ENCODE measurements around the gene LMF1.

The LMF1 gene

DNA sequence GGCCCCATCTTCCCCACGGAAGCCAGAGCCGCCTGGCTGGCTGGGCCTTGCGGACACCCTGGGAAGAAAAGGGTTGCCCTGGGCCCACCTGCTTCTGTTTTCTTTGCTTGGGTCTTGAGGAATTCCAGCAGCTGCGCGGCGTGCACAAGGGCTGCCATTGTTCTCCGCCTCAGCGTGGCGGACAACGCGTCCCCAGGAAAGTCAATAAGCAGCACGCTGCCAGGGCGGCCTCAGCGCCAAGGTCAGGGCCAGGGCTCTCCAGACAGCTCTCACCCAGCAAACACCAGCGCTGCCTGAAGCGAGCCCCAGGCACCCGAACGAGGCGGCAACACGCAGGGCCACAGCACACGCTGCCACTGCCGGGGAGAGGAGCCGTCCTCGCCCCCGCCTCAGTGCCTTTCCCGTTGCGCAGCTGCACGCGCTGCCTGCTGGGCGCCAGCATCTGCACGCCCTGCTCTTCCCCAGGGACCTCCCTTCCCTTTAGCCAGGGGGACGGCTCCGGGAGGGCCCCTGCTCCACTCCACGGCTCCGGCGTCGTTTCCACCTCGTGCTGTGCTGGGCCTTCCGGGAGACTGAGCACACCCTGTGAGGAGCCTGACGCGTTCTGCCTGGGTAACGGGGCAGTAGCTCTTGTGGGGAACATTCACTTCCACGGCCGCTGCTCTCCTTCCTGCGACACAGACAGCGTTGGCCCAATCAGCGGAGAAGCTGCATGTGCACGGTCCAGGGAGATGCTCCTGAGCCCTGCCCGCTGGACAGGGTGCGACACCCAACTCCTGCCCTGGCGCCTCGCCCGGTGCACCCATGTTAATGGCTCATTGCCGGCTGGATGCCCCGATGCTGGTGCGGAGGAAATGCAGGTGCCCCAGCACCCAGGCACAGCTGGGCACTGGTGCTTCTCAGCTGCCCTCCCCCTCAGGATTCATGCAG is 57.8 kb downstream of the LMF1 start:
- DNase-seq (ENCODE audit: low read depth in 2 of 2) = no peak

DNA sequence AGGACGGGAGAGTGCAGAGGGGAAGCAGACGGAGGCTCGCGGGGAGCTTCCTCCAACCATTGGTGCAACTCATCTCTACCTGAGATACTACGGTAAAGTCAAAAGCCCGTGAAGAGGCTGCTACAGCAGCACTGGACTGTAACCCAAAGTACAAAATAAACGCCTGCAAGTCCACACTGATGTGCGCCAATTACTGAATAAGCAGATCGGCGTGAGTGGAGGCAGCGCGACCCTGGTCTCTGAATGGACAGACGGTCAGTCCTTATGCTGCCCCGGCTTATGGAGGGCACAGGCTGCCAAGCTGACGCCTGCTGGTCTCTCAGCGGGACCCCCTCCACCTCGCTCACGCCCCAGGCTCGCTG is 58.5 kb downstream of the LMF1 start:
- no peak for DNase-seq (ENCODE audit: low read depth in 2 of 2)

DNA sequence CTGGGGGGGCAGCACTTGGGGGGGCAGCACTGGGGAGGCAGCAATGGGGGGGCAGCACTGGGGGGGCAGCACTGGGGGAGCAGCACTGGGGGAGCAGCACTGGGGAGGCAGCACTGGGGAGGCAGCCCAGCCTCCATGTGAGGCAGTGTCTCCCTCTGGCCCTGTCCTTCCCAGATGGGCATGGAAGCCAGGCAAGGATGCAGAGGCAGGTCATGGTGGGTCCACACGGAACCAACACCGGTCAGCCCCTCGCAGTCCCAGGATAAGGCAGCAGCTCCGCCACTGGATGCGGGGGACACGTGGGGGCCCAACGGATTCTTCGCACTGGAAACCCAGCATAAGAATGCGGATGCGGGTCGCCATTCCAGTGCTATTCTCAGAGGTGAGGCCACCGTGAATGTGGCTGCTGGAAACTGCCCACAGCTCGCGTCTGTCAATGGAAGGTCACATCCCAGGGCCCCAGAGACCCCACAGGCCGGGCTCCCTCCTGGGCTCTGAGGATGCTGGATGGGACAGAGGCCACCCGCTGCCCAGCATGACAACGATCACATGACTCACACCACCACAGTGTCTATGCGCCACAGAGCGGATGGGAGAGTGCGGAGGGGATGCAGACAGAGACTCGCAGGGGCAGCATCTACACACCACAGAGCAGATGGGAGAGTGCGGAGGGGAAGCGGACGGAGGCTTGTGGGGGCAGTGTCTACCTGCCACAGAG is 59.0 kb downstream of the LMF1 start:
- DNase-seq (ENCODE audit: low read depth in 2 of 2) = no peak

DNA sequence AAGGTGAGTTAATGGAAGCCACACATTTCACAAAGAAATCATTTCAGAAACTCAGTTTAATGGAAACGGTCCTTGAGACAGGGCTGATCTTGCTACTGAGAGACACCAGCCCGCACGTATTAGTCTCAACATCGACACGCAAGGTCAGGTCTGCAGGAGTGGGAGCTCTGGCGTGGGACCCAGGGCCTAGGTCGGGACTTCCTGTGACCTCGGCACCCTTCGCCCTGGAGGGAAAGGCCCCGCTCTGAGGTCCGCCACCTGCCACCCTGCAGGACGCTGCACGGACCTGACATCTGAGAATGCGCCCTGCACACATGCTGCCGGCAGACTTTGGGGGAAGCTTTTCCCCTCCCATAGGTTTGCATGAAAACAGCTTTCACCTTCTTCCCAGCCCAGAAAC is 59.7 kb downstream of the LMF1 start:
- DNase-seq (ENCODE audit: low read depth in 2 of 2) = no peak

DNA sequence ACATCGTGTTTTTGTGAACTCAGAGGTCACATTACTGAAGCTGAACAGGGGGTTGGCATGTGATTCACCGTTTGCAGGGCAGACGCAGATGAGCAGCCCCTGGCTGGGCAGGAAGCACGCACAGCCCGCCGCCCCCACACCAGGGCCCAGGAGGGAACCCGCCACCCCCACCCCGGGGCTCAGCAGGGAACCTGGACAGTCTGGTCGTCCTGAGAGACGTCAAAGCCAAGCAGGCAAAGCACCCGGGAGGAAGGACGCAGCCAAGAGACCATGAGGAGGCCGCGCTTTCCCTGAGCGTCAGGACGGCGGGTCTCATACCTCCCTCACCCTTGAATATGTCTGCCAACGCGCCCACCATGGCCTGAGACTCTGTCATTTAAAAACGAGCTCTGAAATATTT is 60.6 kb downstream of the LMF1 start:
- DNase-seq (ENCODE audit: low read depth in 2 of 2) = no peak

DNA sequence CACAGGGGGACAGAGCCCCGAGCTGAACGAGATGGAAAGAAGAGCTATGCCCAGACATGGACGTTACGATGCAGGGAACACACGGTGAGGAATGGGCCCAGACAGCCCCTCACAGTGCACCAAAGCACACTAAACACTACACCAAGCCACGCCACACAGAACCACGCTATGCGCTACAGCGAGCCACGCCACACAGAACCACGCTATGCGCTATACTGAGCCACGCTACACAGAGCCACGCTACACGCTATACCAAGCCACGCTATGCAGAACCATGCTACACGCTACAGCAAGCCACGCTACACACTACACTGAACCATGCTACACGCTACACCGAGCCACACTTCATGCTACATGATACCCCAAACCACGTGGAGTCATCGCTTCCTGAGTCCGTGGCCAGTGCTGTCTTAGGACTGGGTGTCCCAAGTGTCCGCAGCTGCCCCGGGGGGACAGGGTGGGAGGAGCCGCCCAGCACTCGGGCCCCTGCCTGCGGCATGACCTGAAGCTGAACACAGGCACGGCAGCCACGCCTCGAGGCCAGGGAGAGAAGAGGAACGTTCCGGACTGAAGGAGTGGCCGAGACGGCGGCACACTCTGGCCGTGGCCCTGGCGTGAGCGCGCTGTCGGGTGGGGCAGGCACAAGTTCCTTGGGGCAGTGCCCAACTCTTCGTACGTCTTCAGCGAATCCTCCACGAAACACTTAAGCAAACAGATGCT is 61.3 kb downstream of the LMF1 start:
- DNase-seq (ENCODE audit: low read depth in 2 of 2) = no peak

DNA sequence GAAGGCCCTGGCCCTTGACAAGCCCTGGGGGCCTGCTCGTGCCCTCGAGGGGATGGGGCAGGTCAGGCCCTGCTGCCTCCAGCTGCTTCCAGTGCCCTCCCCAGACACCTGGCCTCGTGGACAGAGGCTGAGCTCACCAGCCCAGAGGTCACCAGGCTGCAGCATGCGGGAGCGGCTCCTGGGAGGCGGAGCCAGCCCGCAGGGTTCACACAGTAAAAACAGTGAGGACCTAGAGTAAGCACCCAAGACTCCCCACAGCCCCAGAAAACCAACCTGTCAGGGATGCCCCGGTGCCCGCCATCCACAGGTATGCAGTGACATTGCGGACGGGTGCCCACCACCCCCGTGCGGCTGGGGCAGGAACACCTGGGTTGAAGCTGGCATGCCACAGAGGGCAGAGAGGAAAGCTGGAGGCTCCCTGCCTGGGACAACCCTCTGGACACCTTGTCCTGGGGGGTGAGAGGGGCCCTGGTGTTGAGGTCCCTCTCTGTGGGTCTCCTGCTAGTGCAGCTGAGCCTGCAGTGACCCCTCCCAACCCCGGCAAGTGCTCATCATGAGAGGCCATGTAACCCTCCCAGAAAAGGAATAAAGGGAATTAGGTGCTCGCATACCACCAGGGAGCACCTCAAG is 62.1 kb downstream of the LMF1 start:
- DNase-seq (ENCODE audit: low read depth in 2 of 2) = no peak

DNA sequence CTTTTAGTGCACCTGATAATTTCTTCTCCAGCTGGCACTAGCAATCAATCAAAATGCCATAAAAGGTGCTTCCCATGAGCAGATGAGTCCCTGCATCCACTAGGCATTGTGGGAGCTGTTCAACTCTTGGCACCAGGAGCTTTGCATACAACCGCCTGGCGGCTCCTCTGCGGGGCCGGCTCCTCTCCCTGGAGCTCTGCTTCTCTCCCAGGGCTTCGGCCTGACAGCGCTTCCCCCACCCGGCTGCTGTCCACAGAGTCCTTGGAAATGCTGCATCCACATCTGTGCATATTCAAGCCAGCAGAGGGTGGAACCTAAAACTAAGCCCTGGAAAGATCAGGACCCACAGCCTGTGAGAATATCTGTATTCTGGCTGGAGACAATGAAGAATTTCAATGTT is 62.9 kb downstream of the LMF1 start:
- DNase-seq (ENCODE audit: low read depth in 2 of 2) = no peak

DNA sequence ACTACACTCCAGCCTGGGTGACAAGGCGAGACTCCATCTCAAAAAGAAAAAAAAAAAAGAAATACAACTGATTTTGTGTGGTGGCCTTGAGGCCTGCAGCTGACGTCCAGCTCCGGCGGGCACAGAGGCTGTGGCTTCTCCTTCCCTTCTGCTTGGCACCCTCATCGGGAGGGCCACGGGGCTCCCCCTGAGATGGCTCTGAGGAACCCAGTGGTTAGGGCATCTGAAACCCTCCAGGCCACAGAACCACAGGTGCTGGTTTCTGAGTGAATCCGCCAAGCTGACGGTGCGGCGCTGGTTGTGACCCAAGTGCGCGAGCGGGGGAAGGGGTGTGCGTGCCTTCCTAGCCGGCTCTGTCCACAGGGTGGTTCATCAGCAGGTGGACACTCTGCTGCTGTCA is 63.4 kb downstream of the LMF1 start:
- DNase-seq (ENCODE audit: low read depth in 2 of 2) = no peak

DNA sequence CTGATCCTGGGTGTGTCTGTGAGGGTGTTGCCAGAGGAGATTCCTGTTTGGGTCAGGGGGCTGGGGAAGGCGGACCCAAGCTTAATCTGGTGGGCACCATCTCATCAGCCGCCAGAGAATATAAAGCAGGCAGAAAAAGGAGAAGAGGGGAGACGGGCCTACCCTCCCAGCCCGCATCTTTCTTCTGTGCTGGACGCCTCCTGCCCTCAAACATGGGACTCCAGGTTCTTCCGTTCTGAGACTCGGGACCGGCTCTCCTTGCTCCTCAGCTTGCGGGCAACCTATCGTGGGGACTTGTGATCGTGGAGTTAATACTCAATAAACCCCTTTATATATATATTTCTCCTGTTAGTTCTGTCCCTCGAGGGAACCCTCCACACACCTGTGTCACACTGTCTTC is 64.5 kb downstream of the LMF1 start:
- DNase-seq (ENCODE audit: low read depth in 2 of 2) = no peak

DNA sequence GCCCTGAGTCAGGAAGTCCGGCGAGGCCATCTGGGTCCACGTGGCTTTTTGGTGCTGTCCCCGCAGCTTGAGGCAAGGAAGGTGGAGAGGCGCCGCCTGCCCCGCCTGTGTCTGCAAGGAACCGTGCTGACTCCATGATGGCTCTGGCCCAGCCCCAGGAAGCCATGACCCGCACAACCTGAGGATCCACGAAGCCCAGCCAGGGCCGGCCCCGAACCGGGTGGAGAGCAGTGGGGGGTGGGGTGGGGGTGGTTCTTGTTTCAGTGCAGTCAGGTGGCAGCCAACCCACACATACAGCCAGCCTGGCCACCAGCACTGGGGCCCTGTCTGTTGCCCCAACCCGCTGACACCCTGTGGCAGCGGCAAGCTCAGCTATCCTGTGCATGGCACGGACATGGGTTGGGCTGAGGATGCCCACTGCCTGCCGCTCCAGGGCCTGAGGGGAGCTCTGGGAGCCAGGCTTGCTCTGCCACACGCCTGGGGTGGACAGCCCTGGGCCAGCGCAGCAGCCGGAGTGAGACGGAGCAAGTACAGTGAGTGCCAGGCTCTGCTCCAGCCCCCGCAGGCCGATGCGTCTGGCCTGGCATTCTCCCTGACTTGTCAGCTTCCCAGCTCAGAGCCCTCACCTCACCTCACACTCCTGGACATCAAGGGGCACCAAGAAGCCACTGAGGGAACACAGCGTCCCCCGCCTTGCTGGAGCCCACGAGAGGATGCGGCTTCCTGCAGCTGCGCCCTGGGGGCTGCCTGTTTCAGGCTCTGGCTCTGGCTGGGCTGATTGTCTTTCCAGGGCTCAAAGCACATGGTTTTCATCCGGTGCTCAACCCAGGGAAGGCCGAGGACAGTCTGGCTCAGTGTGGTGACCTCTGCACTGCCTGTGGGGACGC is 68.8 kb downstream of the LMF1 start:
- no peak for DNase-seq (ENCODE audit: low read depth in 2 of 2)

DNA sequence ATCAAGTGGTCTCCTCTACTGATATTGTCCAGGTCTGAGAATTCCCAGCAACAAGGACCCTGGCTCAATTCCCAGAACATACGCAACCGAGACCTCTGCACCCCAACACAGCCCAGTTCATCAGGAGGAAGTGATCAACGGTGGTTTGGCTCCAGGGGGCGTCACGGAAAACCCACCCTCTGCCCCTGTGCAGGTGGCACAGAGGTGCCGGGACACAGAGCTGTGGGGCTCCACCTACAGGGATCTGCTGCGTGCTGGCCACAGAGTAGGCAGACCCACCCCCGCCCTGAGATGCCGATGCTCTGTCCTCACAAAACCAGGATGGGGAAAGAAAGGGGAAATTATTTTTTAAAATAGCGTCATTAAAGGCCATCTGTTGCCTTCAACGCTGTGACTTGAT is 69.6 kb downstream of the LMF1 start:
- no peak for DNase-seq (ENCODE audit: low read depth in 2 of 2)

DNA sequence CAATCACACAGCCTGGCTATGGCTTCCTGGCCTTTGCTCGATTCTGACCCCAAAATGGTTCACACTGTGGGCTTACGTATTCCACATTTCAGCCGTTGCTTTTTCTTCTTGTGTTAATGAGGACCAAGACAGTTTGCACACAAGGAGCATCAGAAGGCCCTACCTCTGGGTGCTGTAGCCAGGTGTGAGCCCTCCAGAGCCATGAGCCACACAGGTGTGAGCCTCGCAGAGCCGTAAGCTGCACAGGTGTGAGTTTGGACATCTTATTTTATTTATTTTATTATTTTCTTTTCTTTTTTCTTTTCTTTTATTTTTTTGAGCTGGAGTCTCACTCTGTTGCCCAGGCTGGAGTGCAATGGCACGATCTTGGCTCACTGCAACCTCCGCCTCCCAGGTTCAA is 70.6 kb downstream of the LMF1 start:
- no peak for DNase-seq (ENCODE audit: low read depth in 2 of 2)

DNA sequence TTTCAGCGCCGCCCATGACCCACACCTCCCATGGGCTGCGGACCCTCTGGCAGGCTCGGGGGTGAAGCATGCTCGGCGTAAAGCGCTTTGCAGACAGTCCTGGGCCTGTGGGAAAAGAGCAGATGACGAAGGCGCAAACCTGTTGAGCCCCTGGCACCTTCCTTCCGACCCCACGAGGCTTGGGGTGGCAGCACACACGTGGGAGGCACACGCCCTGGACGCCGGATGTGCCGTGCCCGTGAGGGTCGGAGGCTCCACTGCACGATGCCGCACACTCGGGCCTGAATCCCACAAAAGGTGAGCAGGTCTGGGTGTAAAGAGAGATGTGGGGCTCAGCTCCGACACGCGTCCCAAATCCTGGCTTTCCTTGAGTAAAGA is 71.1 kb downstream of the LMF1 start:
- no peak for DNase-seq (ENCODE audit: low read depth in 2 of 2)

DNA sequence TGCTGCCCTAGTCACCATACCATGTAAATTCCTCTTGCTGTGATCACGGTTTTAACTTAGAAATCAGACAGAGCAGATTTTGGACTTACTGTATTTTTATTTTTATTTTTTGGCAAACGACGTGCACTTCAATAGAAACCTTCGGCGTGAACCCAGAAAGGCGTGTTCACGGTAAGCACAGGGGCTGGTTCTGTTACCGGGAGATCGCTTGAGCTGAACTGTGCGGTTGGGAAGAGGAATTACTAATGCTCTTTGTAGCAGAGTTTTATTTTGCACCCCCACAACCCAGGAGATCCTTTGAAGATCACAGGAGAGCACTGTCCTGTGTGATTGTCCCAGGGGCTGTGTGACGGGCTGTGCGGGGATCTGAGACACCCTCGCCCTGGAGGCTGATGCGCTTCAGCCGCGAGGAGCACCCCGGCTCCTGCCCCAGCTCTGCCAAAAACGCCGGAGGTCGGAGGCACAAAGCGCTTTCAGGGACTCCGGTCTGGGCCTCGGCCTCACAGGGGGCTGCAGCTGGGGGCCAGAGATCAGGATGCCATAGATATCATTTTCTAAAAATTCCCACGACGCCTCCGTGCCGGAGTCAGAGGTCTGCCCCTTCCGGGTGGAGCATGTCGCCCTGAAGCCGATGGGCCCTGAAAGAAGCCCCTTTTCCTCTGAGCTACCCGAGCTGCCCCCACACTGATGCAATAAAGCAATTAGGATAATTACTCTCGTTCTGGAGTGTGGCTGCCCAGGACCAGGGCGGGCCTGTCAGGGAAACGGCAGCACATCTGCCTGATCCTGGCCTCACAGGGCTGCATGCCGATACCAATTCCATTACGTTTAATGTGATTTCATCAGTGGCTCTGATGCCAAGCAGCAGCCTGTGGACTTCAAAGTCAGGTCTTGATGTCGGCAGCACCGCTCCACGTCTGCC is 71.8 kb downstream of the LMF1 start:
- DNase-seq (ENCODE audit: low read depth in 2 of 2) = no peak

DNA sequence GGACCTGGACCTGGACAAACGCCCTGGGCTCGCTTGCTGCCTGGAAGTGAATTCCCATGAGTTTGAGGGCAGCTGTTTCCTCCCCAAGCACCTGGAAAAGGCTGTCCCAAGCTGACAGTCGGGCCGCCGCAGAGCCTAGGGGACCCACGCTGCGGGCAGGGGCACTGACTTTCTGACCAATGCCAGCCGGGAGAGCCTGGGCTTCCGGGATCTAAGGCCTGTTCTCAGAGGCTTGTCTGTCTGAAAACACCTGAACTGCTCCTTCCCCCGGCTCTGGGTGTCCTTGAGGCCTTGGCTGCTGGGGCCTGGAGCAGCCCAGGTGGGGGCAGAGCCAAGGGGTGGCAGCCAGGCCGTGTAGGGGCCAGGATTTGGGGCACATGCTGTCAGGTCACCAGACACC is 72.6 kb downstream of the LMF1 start:
- no peak for DNase-seq (ENCODE audit: low read depth in 2 of 2)

DNA sequence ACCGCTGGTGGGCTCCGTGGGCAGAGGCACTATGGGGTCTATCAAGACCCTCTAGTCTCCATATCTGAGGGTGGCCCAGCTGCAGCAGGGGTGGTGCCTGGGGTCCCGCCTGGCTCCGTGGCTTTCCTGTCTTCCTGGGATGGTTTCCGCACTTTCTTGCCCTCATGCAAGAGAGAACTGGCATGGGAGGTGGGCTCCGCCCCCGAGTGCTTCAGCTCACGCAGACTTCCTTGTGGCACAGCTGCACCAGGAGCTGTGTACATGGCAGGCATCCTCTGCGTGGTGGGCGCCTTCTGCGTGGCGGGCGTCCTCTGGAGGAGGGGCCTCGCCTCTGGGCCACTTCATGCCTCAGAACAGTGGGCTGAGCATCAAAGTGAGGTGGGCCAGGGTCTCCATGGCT is 73.1 kb downstream of the LMF1 start:
- no peak for DNase-seq (ENCODE audit: low read depth in 2 of 2)

DNA sequence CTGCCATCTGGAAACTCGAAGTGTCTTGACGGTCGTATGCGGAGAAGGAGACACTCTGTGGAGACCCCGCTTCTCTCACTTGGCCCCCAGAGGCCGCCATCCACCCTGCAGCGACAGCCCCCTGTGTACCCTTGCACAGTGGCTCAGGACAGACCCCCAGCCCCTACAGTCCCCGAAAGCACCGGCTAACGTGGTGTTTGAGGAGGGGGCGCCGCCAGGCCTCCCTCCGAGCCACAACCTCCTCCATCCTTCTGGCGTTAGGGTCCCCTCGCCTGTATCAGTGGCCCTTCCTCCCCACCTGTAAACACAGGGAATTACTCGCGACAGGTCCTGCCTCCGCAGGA is 73.6 kb downstream of the LMF1 start:
- DNase-seq (ENCODE audit: low read depth in 2 of 2) = no peak

DNA sequence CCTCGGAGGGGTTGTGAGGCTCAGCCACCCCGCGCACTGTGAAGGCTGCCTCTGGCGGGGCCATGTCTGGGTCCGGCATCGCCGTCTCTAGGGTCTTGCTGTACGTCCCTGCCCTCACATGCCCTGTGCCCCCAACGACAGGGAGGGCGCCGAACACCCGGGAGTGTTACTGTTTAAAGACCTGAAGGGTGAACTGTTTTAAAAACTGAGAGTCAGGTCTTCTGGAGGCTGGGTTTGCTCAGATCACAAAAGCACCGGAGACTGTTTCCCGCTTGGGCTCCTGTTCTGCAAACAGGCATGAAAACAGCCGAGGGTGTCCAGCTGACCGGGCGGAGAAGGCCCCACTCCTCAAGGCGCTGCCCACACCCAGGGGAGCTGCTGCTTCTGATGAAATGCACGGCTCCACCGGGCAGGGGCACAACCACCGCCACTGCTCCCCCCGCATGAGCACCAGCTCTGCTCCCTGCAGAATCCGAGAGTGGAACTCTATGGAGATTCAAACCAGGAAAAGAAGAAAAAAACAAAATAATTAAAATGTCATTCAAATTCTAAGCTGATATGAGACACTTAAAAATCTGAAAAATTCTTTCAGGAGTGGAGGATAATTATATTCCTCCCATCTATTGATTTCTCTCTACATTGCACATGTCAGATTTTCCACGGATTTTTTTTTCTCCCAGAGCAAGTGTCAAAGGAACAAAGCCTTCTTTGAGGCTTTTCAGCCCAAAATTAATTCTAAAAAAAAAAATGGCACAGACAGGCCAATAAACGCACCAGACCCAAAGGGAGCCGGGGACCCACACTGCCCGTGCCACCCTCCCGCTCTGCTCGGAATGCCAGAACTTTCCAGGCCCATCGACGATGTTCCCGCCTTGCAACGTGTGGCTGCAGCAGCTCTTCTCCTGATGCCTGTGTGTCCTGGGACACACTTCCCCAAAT is 74.3 kb downstream of the LMF1 start:
- DNase-seq (ENCODE audit: low read depth in 2 of 2) = no peak

Measured in stimulated activated CD4-positive, alpha-beta T cell treated with anti-CD3 and anti-CD28 coated beads, Interleukin-15, amount 100 ng/mL, for 48 hours (primary cell).